ENCODE results near the gene NTPCR. TPM values are rescaled to one million over a fixed set of nuclear protein-coding genes. Genes with fewer than 3 reads are reported as not detected.

NTPCR gene
- total RNA-seq, 6 experiments from 2014 or later = 15.9 to 28.2 (median 19.7) TPM

- no peak for TF ChIP-seq CTCF (IDR thresholded peaks at IDR 0.05)
- no peak for TF ChIP-seq POLR2A (IDR thresholded peaks at IDR 0.05)
- Histone ChIP-seq H3K27ac (no peak overlapping the region), H3K9me3 (no peaks in the 10 kb centered on the region), H3K4me3 (no peak overlapping the region), H3K27me3 (no peaks in the 10 kb centered on the region), H3K36me3 (no peaks in the 10 kb centered on the region), H3K4me1 (no peaks in the 10 kb centered on the region)
- intact Hi-C loops (cut with DNase I) = no loop called here
- ATAC-seq (no peak), DNase-seq (no peak)
- 78% methylated on average over 11 of the region's 20 CpGs for WGBS (ENCODE audit: insufficient coverage, low coverage, low lambda C conversion rate, missing lambda C conversion rate)
Measured at GRCh38 chr1:232990176-232991128, 40.0 kb downstream of the NTPCR start.

GRCh38 chr1:232991238-232991637 lies 40.8 kb downstream of the NTPCR start:
- ATAC-seq (no peak), DNase-seq (no peak)
- H3K36me3 ChIP-seq = no peaks in the 10 kb centered on the region
- no peak overlapping the region for H3K27ac ChIP-seq
- H3K27me3 ChIP-seq = no peaks in the 10 kb centered on the region
- intact Hi-C loops (cut with DNase I) = no loop called here
- no peaks in the 10 kb centered on the region for H3K4me1 ChIP-seq
- no peak for TF ChIP-seq POLR2A (IDR thresholded peaks at IDR 0.05)
- TF ChIP-seq CTCF (IDR thresholded peaks at IDR 0.05) = no peak
- no peak overlapping the region for H3K4me3 ChIP-seq
- 44% methylated on average over 3 of the region's 7 CpGs for WGBS (ENCODE audit: insufficient coverage, low coverage, low lambda C conversion rate, missing lambda C conversion rate)
- H3K9me3 ChIP-seq = no peaks in the 10 kb centered on the region

GRCh38 chr1:232992227-232992626 lies 41.8 kb downstream of the NTPCR start:
- TF ChIP-seq POLR2A (IDR thresholded peaks at IDR 0.05) = no peak
- no peak for TF ChIP-seq CTCF (IDR thresholded peaks at IDR 0.05)
- Histone ChIP-seq H3K4me3 (no peak overlapping the region), H3K27ac (no peak overlapping the region), H3K4me1 (no peaks in the 10 kb centered on the region), H3K27me3 (no peaks in the 10 kb centered on the region), H3K36me3 (no peaks in the 10 kb centered on the region), H3K9me3 (no peaks in the 10 kb centered on the region)
- 80% methylated on average over 1 of the region's 3 CpGs for WGBS (ENCODE audit: insufficient coverage, low coverage, low lambda C conversion rate, missing lambda C conversion rate)
- DNase-seq (no peak), ATAC-seq (no peak)
- intact Hi-C loops (cut with DNase I) = no loop called here

GRCh38 chr1:232993555-232993954 lies 43.1 kb downstream of the NTPCR start:
- DNase-seq (no peak), ATAC-seq (no peak)
- WGBS (ENCODE audit: insufficient coverage, low coverage, low lambda C conversion rate, missing lambda C conversion rate) = 85% methylated on average over 3 of the region's 3 CpGs
- intact Hi-C loops (cut with DNase I) = no loop called here
- Histone ChIP-seq H3K36me3 (no peaks in the 10 kb centered on the region), H3K4me1 (no peaks in the 10 kb centered on the region), H3K9me3 (no peaks in the 10 kb centered on the region), H3K4me3 (no peak overlapping the region), H3K27ac (no peak overlapping the region), H3K27me3 (no peaks in the 10 kb centered on the region)
- TF ChIP-seq POLR2A (IDR thresholded peaks at IDR 0.05) (no peak), CTCF (IDR thresholded peaks at IDR 0.05) (no peak)
